Subcutaneous adipose tissue (tissue), 4 donors: Measurements from ENCODE around the gene PWWP2B. TPM values are rescaled to one million over a fixed set of nuclear protein-coding genes. Genes with fewer than 3 reads are reported as not detected.

ENCODE experiments used
- CTCF ChIP-seq: fragments of 450-650 bp; IDR thresholded peaks from one replicate; pipeline ENCODE4 v1.5.1; 2016; ENCODE audit warnings: low read depth, mild to moderate bottlenecking, control low read depth, antibody characterized with exemption, moderate library complexity
- total RNA-seq, 4 donors: library from RNA; depleted of rRNA; stranded (reverse); fragments of >200 nt; gene quantifications; one replicate each; pipeline ENCODE4 v1.1.0, GENCODE V29; 2016

The PWWP2B gene
- total RNA-seq, 4 donors from 2014 or later = 9.0 to 24.9 (median 9.6) TPM

- no peak for TF ChIP-seq CTCF
Observed at GRCh38 chr10:132385389-132385667, 11.7 kb upstream of the PWWP2B start.

- no peak for TF ChIP-seq CTCF
Observed at GRCh38 chr10:132385721-132386418, 11.1 kb upstream of the PWWP2B start.

GRCh38 chr10:132386419-132386831 lies 10.6 kb upstream of the PWWP2B start:
- TF ChIP-seq CTCF = no peak

- no peak for TF ChIP-seq CTCF
Observed at GRCh38 chr10:132387764-132388210, 9.2 kb upstream of the PWWP2B start.

GRCh38 chr10:132388891-132389432 lies 8.0 kb upstream of the PWWP2B start:
- no peak for TF ChIP-seq CTCF

- TF ChIP-seq CTCF = no peak
Observed at GRCh38 chr10:132389433-132390169, 7.4 kb upstream of the PWWP2B start.

GRCh38 chr10:132390170-132390920 lies 6.7 kb upstream of the PWWP2B start:
- no peak for TF ChIP-seq CTCF
